ENCODE results near the gene RBM22.

GRCh38 chr5:150665044-150665443, 35.8 kb downstream of the RBM22 start:
- TF ChIP-seq EP300 (IDR thresholded peaks at IDR 0.05; ENCODE audit: borderline replicate concordance in 1 of 2, low read depth in 2 of 2, low read length in 2 of 2) (no peak), NRF1 (IDR thresholded peaks at IDR 0.05; ENCODE audit: low read depth, low read length) (no peak), CTCF (IDR thresholded peaks at IDR 0.05; ENCODE audit: control extremely low read depth in 1 of 3, insufficient read depth in 1 of 3, low read depth in 1 of 3, low read length in 3 of 3) (no peak), MAFK (IDR thresholded peaks at IDR 0.05; ENCODE audit: low read depth, low read length) (no peak), POLR2A (IDR thresholded peaks at IDR 0.05; ENCODE audit: control extremely low read depth in 1 of 2, low read depth in 2 of 2, low read length in 2 of 2) (no peak), RFX5 (IDR thresholded peaks at IDR 0.05; ENCODE audit: borderline replicate concordance, low read depth, low read length) (no peak), POLR2AphosphoS5 (IDR thresholded peaks at IDR 0.05; ENCODE audit: low read depth, low read length) (no peak), ASH2L (IDR thresholded peaks at IDR 0.05; ENCODE audit: low read length) (no peak)

All from H1 (cell line).